Trophoblast cell (in vitro differentiated cells and primary cell): ENCODE results near the gene ASPSCR1.

ENCODE experiments used
- DNase-seq, 2 donors: peaks; one replicate each; pipeline ENCODE4 v3.0.0-alpha.2; 2016
- H2AFZ ChIP-seq: 2 replicates; pipeline ENCODE4 v1.6.1; 2013; ENCODE audit warnings: low read length, moderate library complexity, mild to moderate bottlenecking; ENCODE audit not compliant: insufficient read depth, poor library complexity
- H2AK5ac ChIP-seq: 2 replicates; pipeline ENCODE4 v1.6.1; 2013; ENCODE audit warnings: mild to moderate bottlenecking, low read length
- H2BK120ac ChIP-seq: 2 replicates; pipeline ENCODE4 v1.6.1; 2013; ENCODE audit warnings: low read length, mild to moderate bottlenecking, moderate library complexity; ENCODE audit not compliant: insufficient read depth, poor library complexity
- H2BK12ac ChIP-seq: 2 replicates; pipeline ENCODE4 v1.6.1; 2013; ENCODE audit warnings: mild to moderate bottlenecking, low read length, moderate library complexity
- H2BK5ac ChIP-seq: 2 replicates; pipeline ENCODE4 v1.6.1; 2013; ENCODE audit warnings: low read length, low read depth, moderate library complexity, mild to moderate bottlenecking; ENCODE audit not compliant: poor library complexity
- H3K14ac ChIP-seq: 2 replicates; pipeline ENCODE4 v1.6.1; 2013; ENCODE audit warnings: mild to moderate bottlenecking, low read length
- H3K18ac ChIP-seq: 2 replicates; pipeline ENCODE4 v1.6.1; 2013; ENCODE audit warnings: mild to moderate bottlenecking, low read length
- H3K23ac ChIP-seq: 2 replicates; pipeline ENCODE4 v1.6.1; 2013; ENCODE audit warnings: low read length
- H3K27ac ChIP-seq: 2 replicates; pipeline ENCODE4 v1.5.1; 2013; ENCODE audit warnings: low read depth, mild to moderate bottlenecking, inconsistent platforms, low read length, moderate library complexity
- H3K27me3 ChIP-seq: 2 replicates; pipeline ENCODE4 v1.6.1; 2013; ENCODE audit warnings: inconsistent platforms, mild to moderate bottlenecking, low read length, moderate library complexity; ENCODE audit not compliant: insufficient read depth
- H3K36me3 ChIP-seq, 2 experiments: 1 replicate in 1 of 2; 2 replicates in 1 of 2; pipeline ENCODE4 v1.6.1; 2013; ENCODE audit warnings: low read length in 2 of 2, mild to moderate bottlenecking in 2 of 2, moderate library complexity in 1 of 2; ENCODE audit not compliant: insufficient read depth in 2 of 2, control insufficient read depth in 1 of 2
- H3K4ac ChIP-seq: 2 replicates; pipeline ENCODE4 v1.6.1; 2013; ENCODE audit warnings: low read depth, mild to moderate bottlenecking, low read length, moderate library complexity
- H3K4me1 ChIP-seq, 2 experiments: 1 replicate in 1 of 2; 2 replicates in 1 of 2; pipeline ENCODE4 v1.6.1; 2013; ENCODE audit warnings: low read length in 2 of 2, mild to moderate bottlenecking in 2 of 2, moderate library complexity in 1 of 2; ENCODE audit not compliant: insufficient read depth in 2 of 2, control insufficient read depth in 1 of 2
- H3K4me2 ChIP-seq: 2 replicates; pipeline ENCODE4 v1.6.1; 2013; ENCODE audit warnings: inconsistent platforms, mild to moderate bottlenecking, low read length, moderate library complexity
- H3K4me3 ChIP-seq: 2 replicates; pipeline ENCODE4 v1.5.1; 2013; ENCODE audit warnings: mild to moderate bottlenecking, low read depth, low read length, inconsistent platforms
- H3K79me1 ChIP-seq: one replicate; pipeline ENCODE4 v1.6.1; 2013; ENCODE audit warnings: low read length
- H3K79me2 ChIP-seq: 2 replicates; pipeline ENCODE4 v1.6.1; 2013; ENCODE audit warnings: low read length, mild to moderate bottlenecking; ENCODE audit not compliant: control insufficient read depth, insufficient read depth, poor library complexity
- H3K9ac ChIP-seq: 2 replicates; pipeline ENCODE4 v1.6.1; 2013; ENCODE audit warnings: mild to moderate bottlenecking, low read length
- H3K9me3 ChIP-seq: 2 replicates; pipeline ENCODE4 v1.6.1; 2013; ENCODE audit warnings: low read depth, mild to moderate bottlenecking, control low read depth, inconsistent platforms, low read length; ENCODE audit not compliant: insufficient read depth
- H4K12ac ChIP-seq: 2 replicates; pipeline ENCODE4 v1.6.1; 2013; ENCODE audit warnings: low read depth, mild to moderate bottlenecking, low read length, moderate library complexity
- H4K8ac ChIP-seq: 2 replicates; pipeline ENCODE4 v1.6.1; 2013; ENCODE audit warnings: low read depth, mild to moderate bottlenecking, low read length, moderate library complexity
- H4K91ac ChIP-seq: one replicate; pipeline ENCODE4 v1.6.1; 2013; ENCODE audit warnings: low read depth, mild to moderate bottlenecking, low read length, moderate library complexity
- WGBS: extraction: QIAGEN DNeasy Blood & Tissue Kit; methylation state at CpG from one replicate; pipeline ENCODE4 v1.1.7; 2013; ENCODE audit warnings: missing lambda C conversion rate; ENCODE audit not compliant: insufficient read length, insufficient coverage; ENCODE audit errors: extremely low coverage; 5-methylcytosine and 5-hydroxymethylcytosine counted together

The ASPSCR1 gene

DNA sequence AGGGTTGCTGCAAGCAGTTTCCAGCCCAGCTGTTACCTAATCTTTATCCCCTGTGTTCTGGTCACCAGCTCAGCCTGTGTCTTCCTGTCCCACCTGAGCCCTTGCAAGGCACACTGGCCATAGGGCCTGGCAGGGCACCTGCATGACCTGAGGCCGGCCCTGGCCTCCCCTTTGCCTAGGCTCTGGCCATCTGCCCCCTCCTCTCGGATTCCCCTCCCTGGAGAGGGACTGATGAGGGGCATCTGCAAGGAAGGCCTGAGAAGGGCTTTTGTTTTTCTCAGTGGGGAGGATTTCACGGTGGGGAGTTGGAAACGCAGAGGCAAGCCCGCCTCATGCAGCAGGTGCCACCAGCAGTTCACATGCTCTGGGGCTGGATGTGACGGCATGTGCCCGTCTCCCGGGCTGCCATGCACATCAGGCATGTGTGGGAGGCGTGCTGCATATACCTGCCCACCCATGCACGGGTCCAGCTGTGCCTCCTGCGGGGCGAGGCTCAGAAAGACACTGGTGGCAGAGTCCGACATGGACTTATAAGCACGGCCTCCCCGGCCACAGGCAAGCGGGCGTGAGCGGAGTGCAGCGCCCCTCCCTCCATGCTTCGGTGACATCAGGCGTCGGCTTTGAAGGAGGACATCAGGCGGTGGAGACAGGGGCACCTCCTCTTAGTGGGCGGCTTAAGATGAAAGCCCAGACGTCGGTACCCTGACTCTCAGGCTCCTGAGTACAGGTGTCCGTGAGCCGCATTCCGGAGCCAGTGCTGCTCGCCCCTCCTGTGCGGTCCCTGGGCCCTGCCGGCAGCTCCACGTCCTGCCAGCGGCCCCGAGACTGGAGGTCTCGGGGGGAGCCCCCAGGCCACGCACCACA lies 16.5 kb downstream of the ASPSCR1 start:
- H3K9ac ChIP-seq = no peak overlapping the region

GRCh38 chr17:81994593-81995462 lies 17.4 kb downstream of the ASPSCR1 start:
- H4K12ac ChIP-seq = no peak overlapping the region
- no peak overlapping the region for H4K8ac ChIP-seq
- no peak overlapping the region for H3K9ac ChIP-seq
- peak overlapping the region; percentile 13 for H4K91ac ChIP-seq
- no peaks in the 10 kb centered on the region for H3K27me3 ChIP-seq
- H2BK12ac ChIP-seq = no peak overlapping the region
- no peak overlapping the region for H3K18ac ChIP-seq
- no peak overlapping the region for H2AFZ ChIP-seq
- no peak overlapping the region for H3K27ac ChIP-seq
- H3K14ac ChIP-seq = no peak overlapping the region
- H3K4me1 ChIP-seq = peaks cover 19 to 22% of the 10 kb centered on the region in 2 experiments
- no peaks in the 10 kb centered on the region for H3K79me2 ChIP-seq
- peaks cover 7 to 17% of the 10 kb centered on the region in 2 experiments for H3K36me3 ChIP-seq
- DNase-seq = peak in 1 of 2 donors; percentile 7
- H3K9me3 ChIP-seq = peaks cover 9% of the 10 kb centered on the region
- no peak overlapping the region for H3K4me2 ChIP-seq
- no peak overlapping the region for H2BK120ac ChIP-seq
- no peak overlapping the region for H3K4ac ChIP-seq
- H3K23ac ChIP-seq = no peak overlapping the region
- no CpG with 5 or more reads among the region's 39 CpGs for WGBS
- no peak overlapping the region for H2BK5ac ChIP-seq
- no peak overlapping the region for H2AK5ac ChIP-seq
- H3K4me3 ChIP-seq = no peak overlapping the region
- peaks cover 10% of the 10 kb centered on the region for H3K79me1 ChIP-seq

More for the DNA sequence above, 16.5 kb downstream of the ASPSCR1 start:
- peaks cover 7 to 17% of the 10 kb centered on the region in 2 experiments for H3K36me3 ChIP-seq
- no peak overlapping the region for H3K14ac ChIP-seq
- no peak overlapping the region for H3K4me2 ChIP-seq
- H4K91ac ChIP-seq = peak overlapping the region; percentile 17
- no peak overlapping the region for H2BK12ac ChIP-seq
- H3K4me3 ChIP-seq = no peak overlapping the region
- H3K79me2 ChIP-seq = no peaks in the 10 kb centered on the region
- H3K27ac ChIP-seq = no peak overlapping the region
- no peak overlapping the region for H4K8ac ChIP-seq
- WGBS = no CpG with 5 or more reads among the region's 37 CpGs
- H3K18ac ChIP-seq = no peak overlapping the region
- no peak overlapping the region for H2AFZ ChIP-seq
- H4K12ac ChIP-seq = no peak overlapping the region
- H3K79me1 ChIP-seq = peaks cover 10% of the 10 kb centered on the region
- DNase-seq = peak in 1 of 2 donors; percentile 15
- H2AK5ac ChIP-seq = peak overlapping the region; percentile 9
- H3K9me3 ChIP-seq = peaks cover 9% of the 10 kb centered on the region
- H3K27me3 ChIP-seq = no peaks in the 10 kb centered on the region
- no peak overlapping the region for H3K4ac ChIP-seq
- H2BK120ac ChIP-seq = no peak overlapping the region
- H2BK5ac ChIP-seq = no peak overlapping the region
- peaks cover 19 to 22% of the 10 kb centered on the region in 2 experiments for H3K4me1 ChIP-seq
- H3K23ac ChIP-seq = no peak overlapping the region

- H2BK12ac ChIP-seq = no peak overlapping the region
- no peak overlapping the region for H3K18ac ChIP-seq
- peaks cover 4 to 16% of the 10 kb centered on the region in 2 experiments for H3K36me3 ChIP-seq
- DNase-seq = no peak
- no peak overlapping the region for H3K14ac ChIP-seq
- H2BK120ac ChIP-seq = no peak overlapping the region
- H2BK5ac ChIP-seq = no peak overlapping the region
- H3K4me2 ChIP-seq = no peak overlapping the region
- H3K27me3 ChIP-seq = no peaks in the 10 kb centered on the region
- no peak overlapping the region for H4K8ac ChIP-seq
- no peak overlapping the region for H2AFZ ChIP-seq
- H3K4me1 ChIP-seq = peaks cover 19 to 22% of the 10 kb centered on the region in 2 experiments
- no peak overlapping the region for H3K27ac ChIP-seq
- H3K4me3 ChIP-seq = no peak overlapping the region
- no peaks in the 10 kb centered on the region for H3K79me2 ChIP-seq
- no peak overlapping the region for H4K12ac ChIP-seq
- no peak overlapping the region for H3K4ac ChIP-seq
- WGBS = no CpG with 5 or more reads among the region's 29 CpGs
- H3K79me1 ChIP-seq = peaks cover 10% of the 10 kb centered on the region
- no peak overlapping the region for H2AK5ac ChIP-seq
- no peak overlapping the region for H3K23ac ChIP-seq
- H4K91ac ChIP-seq = peak overlapping the region; percentile 13
- peaks cover 2% of the 10 kb centered on the region for H3K9me3 ChIP-seq
- no peak overlapping the region for H3K9ac ChIP-seq
Observed at GRCh38 chr17:81995463-81996231, 18.2 kb downstream of the ASPSCR1 start.

DNA sequence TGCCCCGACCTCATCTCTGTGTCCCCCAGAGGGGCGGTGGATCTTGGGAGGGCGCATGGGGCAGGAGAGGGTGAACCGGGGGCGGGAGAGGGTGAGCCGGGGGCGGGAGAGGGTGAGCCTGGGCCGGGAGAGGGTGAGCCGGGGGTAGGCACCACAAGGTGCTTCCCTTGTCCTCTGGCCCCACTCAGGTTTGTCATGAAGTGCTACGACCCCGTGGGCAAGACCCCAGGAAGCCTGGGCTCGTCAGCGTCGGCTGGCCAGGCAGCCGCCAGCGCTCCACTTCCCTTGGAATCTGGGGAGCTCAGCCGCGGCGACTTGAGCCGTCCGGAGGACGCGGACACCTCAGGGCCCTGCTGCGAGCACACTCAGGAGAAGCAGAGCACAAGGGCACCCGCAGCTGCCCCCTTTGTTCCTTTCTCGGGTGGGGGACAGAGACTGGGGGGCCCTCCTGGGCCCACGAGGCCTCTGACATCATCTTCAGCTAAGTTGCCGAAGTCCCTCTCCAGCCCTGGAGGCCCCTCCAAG lies 18.9 kb downstream of the ASPSCR1 start:
- Histone ChIP-seq H2BK120ac (no peak overlapping the region), H3K27ac (no peak overlapping the region), H3K4me2 (no peak overlapping the region), H3K36me3 (peaks cover 4 to 12% of the 10 kb centered on the region in 2 experiments), H2AFZ (no peak overlapping the region), H3K23ac (no peak overlapping the region), H3K4ac (no peak overlapping the region), H3K14ac (no peak overlapping the region), H3K9ac (no peak overlapping the region), H3K4me1 (peaks cover 15 to 19% of the 10 kb centered on the region in 2 experiments), H4K8ac (no peak overlapping the region), H2BK12ac (no peak overlapping the region), H3K4me3 (no peak overlapping the region), H4K91ac (no peak overlapping the region), H2BK5ac (no peak overlapping the region), H2AK5ac (no peak overlapping the region), H3K79me1 (peaks cover 8% of the 10 kb centered on the region), H3K79me2 (no peaks in the 10 kb centered on the region), H3K9me3 (no peaks in the 10 kb centered on the region), H3K27me3 (no peaks in the 10 kb centered on the region), H4K12ac (no peak overlapping the region), H3K18ac (no peak overlapping the region)
- DNase-seq = no peak
- no CpG with 5 or more reads among the region's 28 CpGs for WGBS
